ENCODE results near the gene B3GLCT.

DNA sequence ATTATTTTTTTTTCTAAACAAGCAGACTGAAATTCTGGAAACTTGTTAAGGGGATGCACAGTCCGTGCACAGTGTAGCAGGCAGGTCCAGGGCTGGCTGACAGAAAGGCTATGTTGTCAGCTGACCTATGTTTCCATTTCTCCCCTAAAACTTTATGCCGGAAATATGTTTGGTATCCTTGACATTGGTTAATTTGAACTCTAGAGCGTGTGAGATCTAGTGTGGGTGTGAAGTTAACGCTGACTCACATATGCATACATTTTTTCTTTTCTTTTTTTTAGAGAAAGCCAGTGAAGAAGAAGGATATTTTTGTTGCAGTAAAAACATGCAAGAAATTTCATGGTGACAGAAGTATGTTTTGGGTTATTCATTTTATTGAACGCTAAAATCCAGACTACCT is 76.6 kb downstream of the B3GLCT start:
- TF ChIP-seq EZH2phosphoT487 (IDR thresholded peaks at IDR 0.05; ENCODE audit: low read length) (no peak), CTCF (IDR thresholded peaks at IDR 0.05; ENCODE audit: low read length) (no peak), EZH2 (optimal IDR thresholded peaks at IDR 0.05; ENCODE audit: low read depth, low read length) (no peak)
